Measurements from ENCODE around the gene TATDN3. TPM values are rescaled to one million over a fixed set of nuclear protein-coding genes. Genes with fewer than 3 reads are reported as not detected.

Gene TATDN3
- total and polyA plus RNA-seq, 2 of the 4 experiments (the other 2 are of a cell fraction), result 4.9 to 12.0 TPM

- no peak for TF ChIP-seq USF2 (IDR thresholded peaks at IDR 0.05; ENCODE audit: low read depth, low read length)
- no peak for TF ChIP-seq SMC3 (IDR thresholded peaks at IDR 0.05; ENCODE audit: low read depth, low read length)
- TF ChIP-seq BHLHE40 (IDR thresholded peaks at IDR 0.05; ENCODE audit: low read depth, low read length), result no peak
- Histone ChIP-seq H3K4ac (ENCODE audit: low read depth, low read length) (no peak overlapping the region), H3K23ac (ENCODE audit: low read depth, low read length) (no peak overlapping the region), H2BK15ac (ENCODE audit: low read depth, low read length) (no peak overlapping the region), H3K9ac (ENCODE audit: low read depth, low read length) (no peak overlapping the region), H2BK5ac (ENCODE audit: low read depth, low read length, poor library complexity, severe bottlenecking) (no peak overlapping the region), H2BK20ac (ENCODE audit: low read depth, low read length) (no peak overlapping the region), H3K79me1 (ENCODE audit: low read depth in 1 of 2, low read length in 2 of 2) (peaks cover 2 to 12% of the 10 kb centered on the region in 2 experiments; a peak in 2 of 4 replicates), H2AK9ac (replicated peaks; ENCODE audit: low read depth, low read length, poor library complexity) (no peak overlapping the region), H2AK5ac (ENCODE audit: low read depth, low read length) (no peak overlapping the region), H4K20me1 (ENCODE audit: insufficient read depth, low read length) (no peaks in the 10 kb centered on the region), H4K5ac (ENCODE audit: low read depth, low read length) (no peak overlapping the region), H3K4me1 (ENCODE audit: control insufficient read depth, insufficient read depth, low read length) (peaks cover 3% of the 10 kb centered on the region; the same call in 1 of the 2 replicates), H3K56ac (ENCODE audit: extremely low read depth, insufficient read depth, low read length) (no peak overlapping the region), H2BK120ac (ENCODE audit: low read depth, low read length) (no peak overlapping the region), H3K9me1 (ENCODE audit: insufficient read depth, low read length) (no peaks in the 10 kb centered on the region), H3K14ac (replicated peaks; ENCODE audit: low read depth, low read length) (no peak overlapping the region), H3K9me3 (ENCODE audit: control insufficient read depth, insufficient read depth, low read length) (peaks cover 7% of the 10 kb centered on the region; the same call in 1 of the 2 replicates), H3K18ac (ENCODE audit: low read depth, low read length) (no peak overlapping the region), H4K8ac (ENCODE audit: low read depth in 2 of 2, low read length in 2 of 2) (no peak overlapping the region), H3K4me3 (ENCODE audit: insufficient read depth, low read depth, low read length) (no peak overlapping the region), H3K36me3 (ENCODE audit: control insufficient read depth, insufficient read depth, low read length) (no peaks in the 10 kb centered on the region), H3K27ac (ENCODE audit: insufficient read depth, low read length) (no peak overlapping the region), H3K27me3 (ENCODE audit: control insufficient read depth, insufficient read depth, low read length) (no peaks in the 10 kb centered on the region), H3K4me2 (ENCODE audit: low read depth, low read length) (no peak overlapping the region), H4K91ac (ENCODE audit: insufficient read depth, low read depth, low read length) (no peak overlapping the region), H2AFZ (replicated peaks; ENCODE audit: low read length, poor library complexity) (no peak overlapping the region)
- ChIA-PET CTCF (no interaction called here), POLR2A (ENCODE audit: unreplicated experiment) (no interaction called here)
- BruUV-seq (replicated peaks), result no TSS peak
- in situ Hi-C loops (cut with MboI; ENCODE audit: low sequenced_read_pairs), result no loop called here
- ATAC-seq (ENCODE audit: low read depth) (no peak), DNase-seq (no peak)
- dilution Hi-C loops (cut with HindIII; ENCODE audit: low sequenced_read_pairs, unreplicated experiment), result no loop called here
- intact Hi-C loops (cut with micrococcal nuclease), result no loop called here
These were observed 20.4 kb upstream of the TATDN3 start for GRCh38 chr1:212771341-212771740.

All from IMR-90 (cell line).